ENCODE measurements around the gene SOX6. TPM values are rescaled to one million over a fixed set of nuclear protein-coding genes. Genes with fewer than 3 reads are reported as not detected.

SOX6 gene
- total RNA-seq, 1 experiment from 2014 or later, result not detected

GRCh38 chr11:16361108-16361865, 4.9 kb upstream of the SOX6 start:
- no peaks in the 10 kb centered on the region for H3K9me2 ChIP-seq (replicated peaks; ENCODE audit: insufficient read depth, low read length)
- H2AFZ ChIP-seq (ENCODE audit: low read length), result no peak overlapping the region

GRCh38 chr11:16359369-16359768, 3.0 kb upstream of the SOX6 start:
- no peak for DNase-seq
- Histone ChIP-seq H3K27ac (ENCODE audit: low read length) (no peak overlapping the region), H3K4me3 (ENCODE audit: low read length) (no peak overlapping the region), H3K9ac (ENCODE audit: low read length) (no peak overlapping the region), H3K27me3 (ENCODE audit: low read length) (no peaks in the 10 kb centered on the region), H3K79me2 (ENCODE audit: low read length) (no peaks in the 10 kb centered on the region), H2AFZ (ENCODE audit: low read length) (no peak overlapping the region), H3K9me2 (replicated peaks; ENCODE audit: insufficient read depth, low read length) (no peaks in the 10 kb centered on the region), H3K36me3 (ENCODE audit: insufficient read depth, low read length) (no peaks in the 10 kb centered on the region), H3K4me1 (ENCODE audit: low read length) (no peaks in the 10 kb centered on the region), H4K20me1 (ENCODE audit: insufficient read depth, low read depth, low read length) (no peaks in the 10 kb centered on the region), H3K4me2 (ENCODE audit: low read depth, low read length, poor library complexity, severe bottlenecking) (no peak overlapping the region), H3K9me3 (ENCODE audit: low read length) (no peaks in the 10 kb centered on the region)

More at GRCh38 chr11:16361108-16361865, 4.9 kb upstream of the SOX6 start:
- H3K27me3 ChIP-seq (ENCODE audit: low read length), result no peaks in the 10 kb centered on the region
- no peak for DNase-seq
- no peaks in the 10 kb centered on the region for H3K79me2 ChIP-seq (ENCODE audit: low read length)
- H4K20me1 ChIP-seq (ENCODE audit: insufficient read depth, low read depth, low read length), result no peaks in the 10 kb centered on the region
- H3K4me3 ChIP-seq (ENCODE audit: low read length), result no peak overlapping the region
- H3K4me1 ChIP-seq (ENCODE audit: low read length), result no peaks in the 10 kb centered on the region
- no peaks in the 10 kb centered on the region for H3K9me3 ChIP-seq (ENCODE audit: low read length)
- H3K4me2 ChIP-seq (ENCODE audit: low read depth, low read length, poor library complexity, severe bottlenecking), result no peak overlapping the region
- H3K9ac ChIP-seq (ENCODE audit: low read length), result no peak overlapping the region
- H3K27ac ChIP-seq (ENCODE audit: low read length), result no peak overlapping the region
- H3K36me3 ChIP-seq (ENCODE audit: insufficient read depth, low read length), result no peaks in the 10 kb centered on the region

- H4K20me1 ChIP-seq (ENCODE audit: insufficient read depth, low read depth, low read length), result no peaks in the 10 kb centered on the region
These were observed 2.4 kb upstream of the SOX6 start for GRCh38 chr11:16358726-16359125.

GRCh38 chr11:16357775-16358174, 1.4 kb upstream of the SOX6 start:
- H3K4me3 ChIP-seq (ENCODE audit: low read length), result no peak overlapping the region
- H3K27ac ChIP-seq (ENCODE audit: low read length), result no peak overlapping the region
- no peak overlapping the region for H3K9ac ChIP-seq (ENCODE audit: low read length)
- H3K36me3 ChIP-seq (ENCODE audit: insufficient read depth, low read length), result no peaks in the 10 kb centered on the region
- no peak for DNase-seq
- no peaks in the 10 kb centered on the region for H3K9me2 ChIP-seq (replicated peaks; ENCODE audit: insufficient read depth, low read length)
- no peaks in the 10 kb centered on the region for H3K4me1 ChIP-seq (ENCODE audit: low read length)
- H3K79me2 ChIP-seq (ENCODE audit: low read length), result no peaks in the 10 kb centered on the region
- H3K27me3 ChIP-seq (ENCODE audit: low read length), result no peaks in the 10 kb centered on the region
- H3K4me2 ChIP-seq (ENCODE audit: low read depth, low read length, poor library complexity, severe bottlenecking), result no peak overlapping the region
- H2AFZ ChIP-seq (ENCODE audit: low read length), result no peak overlapping the region
- no peaks in the 10 kb centered on the region for H4K20me1 ChIP-seq (ENCODE audit: insufficient read depth, low read depth, low read length)
- no peaks in the 10 kb centered on the region for H3K9me3 ChIP-seq (ENCODE audit: low read length)

More at GRCh38 chr11:16358726-16359125, 2.4 kb upstream of the SOX6 start:
- no peaks in the 10 kb centered on the region for H3K4me1 ChIP-seq (ENCODE audit: low read length)
- H3K27me3 ChIP-seq (ENCODE audit: low read length), result no peaks in the 10 kb centered on the region
- no peak overlapping the region for H2AFZ ChIP-seq (ENCODE audit: low read length)
- H3K9me2 ChIP-seq (replicated peaks; ENCODE audit: insufficient read depth, low read length), result no peaks in the 10 kb centered on the region
- no peak overlapping the region for H3K27ac ChIP-seq (ENCODE audit: low read length)
- DNase-seq, result no peak
- H3K9me3 ChIP-seq (ENCODE audit: low read length), result no peaks in the 10 kb centered on the region
- no peak overlapping the region for H3K4me2 ChIP-seq (ENCODE audit: low read depth, low read length, poor library complexity, severe bottlenecking)
- H3K36me3 ChIP-seq (ENCODE audit: insufficient read depth, low read length), result no peaks in the 10 kb centered on the region
- no peaks in the 10 kb centered on the region for H3K79me2 ChIP-seq (ENCODE audit: low read length)
- H3K9ac ChIP-seq (ENCODE audit: low read length), result no peak overlapping the region
- no peak overlapping the region for H3K4me3 ChIP-seq (ENCODE audit: low read length)

GRCh38 chr11:16356761-16357393, 531 bp upstream of the SOX6 start:
- H2AFZ ChIP-seq (ENCODE audit: low read length), result no peak overlapping the region
- H3K36me3 ChIP-seq (ENCODE audit: insufficient read depth, low read length), result no peaks in the 10 kb centered on the region
- H3K27ac ChIP-seq (ENCODE audit: low read length), result no peak overlapping the region
- H3K9me3 ChIP-seq (ENCODE audit: low read length), result no peaks in the 10 kb centered on the region
- no peak overlapping the region for H3K4me3 ChIP-seq (ENCODE audit: low read length)
- no peaks in the 10 kb centered on the region for H4K20me1 ChIP-seq (ENCODE audit: insufficient read depth, low read depth, low read length)
- no peaks in the 10 kb centered on the region for H3K79me2 ChIP-seq (ENCODE audit: low read length)
- no peaks in the 10 kb centered on the region for H3K27me3 ChIP-seq (ENCODE audit: low read length)
- no peak for DNase-seq
- no peak overlapping the region for H3K4me2 ChIP-seq (ENCODE audit: low read depth, low read length, poor library complexity, severe bottlenecking)
- no peak overlapping the region for H3K9ac ChIP-seq (ENCODE audit: low read length)
- no peaks in the 10 kb centered on the region for H3K9me2 ChIP-seq (replicated peaks; ENCODE audit: insufficient read depth, low read length)
- no peaks in the 10 kb centered on the region for H3K4me1 ChIP-seq (ENCODE audit: low read length)

GRCh38 chr11:16352707-16353106, 3.6 kb downstream of the SOX6 start:
- no peak overlapping the region for H3K4me3 ChIP-seq (ENCODE audit: low read length)
- H3K4me2 ChIP-seq (ENCODE audit: low read depth, low read length, poor library complexity, severe bottlenecking), result no peak overlapping the region
- no peaks in the 10 kb centered on the region for H3K27me3 ChIP-seq (ENCODE audit: low read length)
- DNase-seq, result no peak
- no peak overlapping the region for H2AFZ ChIP-seq (ENCODE audit: low read length)
- H3K27ac ChIP-seq (ENCODE audit: low read length), result no peak overlapping the region
- no peaks in the 10 kb centered on the region for H3K79me2 ChIP-seq (ENCODE audit: low read length)
- H4K20me1 ChIP-seq (ENCODE audit: insufficient read depth, low read depth, low read length), result no peaks in the 10 kb centered on the region
- no peaks in the 10 kb centered on the region for H3K9me3 ChIP-seq (ENCODE audit: low read length)
- H3K4me1 ChIP-seq (ENCODE audit: low read length), result no peaks in the 10 kb centered on the region
- H3K9ac ChIP-seq (ENCODE audit: low read length), result no peak overlapping the region
- no peaks in the 10 kb centered on the region for H3K9me2 ChIP-seq (replicated peaks; ENCODE audit: insufficient read depth, low read length)
- H3K36me3 ChIP-seq (ENCODE audit: insufficient read depth, low read length), result no peaks in the 10 kb centered on the region

- Histone ChIP-seq H3K9me2 (replicated peaks; ENCODE audit: insufficient read depth, low read length) (no peaks in the 10 kb centered on the region), H3K36me3 (ENCODE audit: insufficient read depth, low read length) (no peaks in the 10 kb centered on the region), H2AFZ (ENCODE audit: low read length) (no peak overlapping the region), H3K9ac (ENCODE audit: low read length) (no peak overlapping the region), H3K27me3 (ENCODE audit: low read length) (no peaks in the 10 kb centered on the region), H4K20me1 (ENCODE audit: insufficient read depth, low read depth, low read length) (no peaks in the 10 kb centered on the region), H3K9me3 (ENCODE audit: low read length) (no peaks in the 10 kb centered on the region), H3K4me1 (ENCODE audit: low read length) (no peaks in the 10 kb centered on the region), H3K79me2 (ENCODE audit: low read length) (no peaks in the 10 kb centered on the region), H3K4me2 (ENCODE audit: low read depth, low read length, poor library complexity, severe bottlenecking) (no peak overlapping the region), H3K4me3 (ENCODE audit: low read length) (no peak overlapping the region), H3K27ac (ENCODE audit: low read length) (no peak overlapping the region)
- DNase-seq, result no peak
These were observed 6.2 kb downstream of the SOX6 start for GRCh38 chr11:16350125-16350524.

GRCh38 chr11:16347928-16348685, 8.2 kb downstream of the SOX6 start:
- Histone ChIP-seq H3K9me2 (replicated peaks; ENCODE audit: insufficient read depth, low read length) (no peaks in the 10 kb centered on the region), H3K27me3 (ENCODE audit: low read length) (no peaks in the 10 kb centered on the region), H3K9ac (ENCODE audit: low read length) (no peak overlapping the region), H3K4me2 (ENCODE audit: low read depth, low read length, poor library complexity, severe bottlenecking) (no peak overlapping the region), H4K20me1 (ENCODE audit: insufficient read depth, low read depth, low read length) (no peaks in the 10 kb centered on the region), H3K36me3 (ENCODE audit: insufficient read depth, low read length) (no peaks in the 10 kb centered on the region), H2AFZ (ENCODE audit: low read length) (no peak overlapping the region), H3K9me3 (ENCODE audit: low read length) (no peaks in the 10 kb centered on the region), H3K4me3 (ENCODE audit: low read length) (no peak overlapping the region), H3K4me1 (ENCODE audit: low read length) (no peaks in the 10 kb centered on the region), H3K27ac (ENCODE audit: low read length) (no peak overlapping the region), H3K79me2 (ENCODE audit: low read length) (no peaks in the 10 kb centered on the region)
- DNase-seq, result no peak
